GM12875 (cell line): ENCODE measurements around the gene RSRC1.

ENCODE experiments used
- H3K4me3 ChIP-seq: one replicate; pipeline ENCODE4 v1.5.1; 2011; ENCODE audit warnings: low read depth, low read length, control low read depth
- CTCF ChIP-seq: IDR thresholded peaks from 2 replicates; pipeline ENCODE4 v1.5.1; 2011; ENCODE audit warnings: low read depth, mild to moderate bottlenecking, control low read depth, inconsistent platforms, low read length, moderate library complexity, borderline replicate concordance; ENCODE audit not compliant: insufficient read depth

The RSRC1 gene

DNA sequence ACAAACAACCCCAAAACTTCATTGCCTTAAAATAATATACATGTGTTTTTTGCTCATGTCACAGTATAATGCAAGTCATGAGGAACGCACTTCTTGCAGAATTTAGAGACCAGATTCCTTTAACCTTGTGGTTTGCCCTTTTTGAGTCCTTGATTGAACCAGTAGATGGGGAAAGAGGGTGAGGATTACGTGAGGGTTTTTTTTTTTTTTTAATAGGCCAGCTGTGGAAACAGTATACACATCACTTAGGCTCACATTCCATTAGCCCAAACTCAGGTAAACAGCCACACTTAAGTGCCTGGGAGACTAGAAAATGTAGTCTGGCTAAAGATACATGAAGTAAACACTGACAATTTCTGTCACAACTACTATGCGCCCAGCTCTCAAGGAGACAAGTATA is 346.2 kb downstream of the RSRC1 start:
- no peak overlapping the region for H3K4me3 ChIP-seq
- TF ChIP-seq CTCF: no peak

- TF ChIP-seq CTCF: no peak
- no peak overlapping the region for H3K4me3 ChIP-seq
Measured at GRCh38 chr3:158458464-158458863, 348.6 kb downstream of the RSRC1 start.

GRCh38 chr3:158460926-158461325 is 351.0 kb downstream of the RSRC1 start:
- TF ChIP-seq CTCF: no peak
- no peak overlapping the region for H3K4me3 ChIP-seq

- no peak overlapping the region for H3K4me3 ChIP-seq
- TF ChIP-seq CTCF: no peak
Measured at GRCh38 chr3:158463556-158463955, 353.7 kb downstream of the RSRC1 start.

DNA sequence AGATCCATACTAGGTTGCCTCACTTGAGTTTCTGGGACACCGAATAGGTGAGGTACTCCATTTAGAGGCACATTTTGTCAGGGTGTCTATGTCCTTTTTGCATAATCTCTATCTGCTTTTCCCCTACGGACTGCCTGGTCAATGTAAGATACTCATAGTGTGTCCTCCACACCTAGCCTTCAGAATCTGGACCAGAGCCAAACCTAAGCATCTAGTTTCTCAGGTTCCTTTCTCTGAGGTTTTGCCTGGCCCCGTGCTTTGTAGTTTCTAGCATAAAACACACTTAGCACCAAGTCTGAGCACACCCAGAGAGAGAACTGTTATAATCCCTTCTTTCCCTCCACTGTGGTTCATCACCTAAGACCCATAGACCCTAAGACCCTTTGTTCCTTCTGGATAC is 355.2 kb downstream of the RSRC1 start:
- TF ChIP-seq CTCF: no peak

DNA sequence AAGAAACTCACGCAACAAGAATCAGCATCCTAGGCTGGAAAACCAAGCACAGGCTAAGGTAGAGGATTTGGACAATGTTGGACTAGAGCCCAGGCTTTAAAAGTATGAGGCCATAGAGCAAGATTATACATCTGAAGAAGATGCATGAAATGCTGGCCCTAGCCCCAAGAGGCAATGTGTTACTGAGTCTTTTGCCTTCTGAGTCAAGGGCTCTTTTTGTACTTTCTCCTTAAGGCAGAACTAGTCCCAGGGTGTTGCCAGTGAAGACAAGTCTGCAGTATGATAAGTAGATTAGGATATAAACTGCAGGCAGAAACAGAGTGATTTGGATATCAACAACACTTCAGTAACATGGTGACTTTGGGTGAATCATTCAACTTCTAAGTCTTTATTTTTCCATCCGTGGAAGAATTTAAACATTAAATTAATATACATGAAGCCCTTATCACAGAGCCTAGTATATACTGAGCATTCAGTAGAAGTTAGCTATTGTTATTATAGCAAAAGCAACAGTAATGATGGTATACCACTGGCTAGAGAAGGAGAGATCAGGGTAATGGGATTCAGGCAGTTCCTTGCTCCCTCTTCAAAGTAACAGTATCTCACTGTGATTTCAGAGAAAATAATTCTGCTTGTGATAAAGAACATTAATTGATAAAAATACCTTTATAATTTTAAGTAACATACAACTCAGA is 361.2 kb downstream of the RSRC1 start:
- H3K4me3 ChIP-seq: no peak overlapping the region
- no peak for TF ChIP-seq CTCF

More for the DNA sequence above, 355.2 kb downstream of the RSRC1 start:
- H3K4me3 ChIP-seq: no peak overlapping the region

- H3K4me3 ChIP-seq: no peak overlapping the region
- no peak for TF ChIP-seq CTCF
Measured at GRCh38 chr3:158471639-158472294, 361.9 kb downstream of the RSRC1 start.
